T-cell (primary cell): ENCODE data around the gene TP53AIP1. TPM values are rescaled to one million over a fixed set of nuclear protein-coding genes. Genes with fewer than 3 reads are reported as not detected.

Experiments used
- ATAC-seq, 4 experiments: fragments of 200-7000 bp in 3 of 4; fragments of 150-1000 bp in 1 of 4; cut with Tn5 transposase; replicated peaks in 1 of 4; 1 replicate in 3 of 4; 2 replicates in 1 of 4; pipeline ENCODE4 v1.10.0; 2021; ENCODE audit warnings: moderate library complexity in 3 of 4, mild to moderate bottlenecking in 2 of 4, moderate number of reproducible peaks in 1 of 4
- CTCF ChIA-PET, 2 donors: fragments of 300-600 bp; sonication (Branson Sonifier 250); formaldehyde crosslinking; loops; one replicate each; lab custom pipeline; 2022; ENCODE audit warnings: antibody characterized with exemption in 2 of 2; lab: Charles Lee
- POLR2A ChIA-PET, 2 donors: fragments of 300-600 bp; sonication (Branson Sonifier 250); formaldehyde crosslinking; loops; one replicate each; lab custom pipeline; 2022; ENCODE audit warnings: antibody characterized with exemption in 2 of 2; lab: Charles Lee
- DNase-seq, 35 experiments: peaks; one replicate each; pipeline versions ENCODE4 v3.0.0 to v3.0.0-alpha.2; 2013 to 2023
- H3K27ac ChIP-seq: one replicate; pipeline ENCODE4 v1.5.1; 2013; ENCODE audit warnings: low read length
- H3K27me3 ChIP-seq, 2 experiments: replicated peaks in 1 of 2; 1 replicate in 1 of 2; 2 replicates in 1 of 2; pipeline versions ENCODE4 v1.6.1 to v1.7.0; 2013; ENCODE audit warnings: low read length in 1 of 2, mixed read lengths in 1 of 2; ENCODE audit not compliant: control insufficient read depth in 2 of 2, insufficient read depth in 2 of 2; ENCODE audit errors: extremely low read depth in 1 of 2
- H3K36me3 ChIP-seq, 2 donors: 1 replicate in 1 of 2; 2 replicates in 1 of 2; pipeline versions ENCODE4 v1.6.1 to v1.7.0; 2013; ENCODE audit warnings: low read length in 1 of 2; ENCODE audit not compliant: control insufficient read depth in 2 of 2, insufficient read depth in 1 of 2; ENCODE audit errors: extremely low read depth in 1 of 2
- H3K4me1 ChIP-seq, 2 experiments: 1 replicate in 1 of 2; 2 replicates in 1 of 2; pipeline versions ENCODE4 v1.6.1 to v1.7.0; 2013; ENCODE audit warnings: low read length in 2 of 2, mixed read lengths in 1 of 2; ENCODE audit not compliant: insufficient read depth in 2 of 2, control insufficient read depth in 1 of 2; ENCODE audit errors: extremely low read depth in 1 of 2
- H3K4me3 ChIP-seq, 2 donors: 1 replicate in 1 of 2; 2 replicates in 1 of 2; pipeline versions ENCODE4 v1.5.1 to v1.7.0; 2013; ENCODE audit warnings: mild to moderate bottlenecking in 2 of 2, low read length in 1 of 2, moderate library complexity in 1 of 2; ENCODE audit not compliant: control insufficient read depth in 1 of 2; ENCODE audit errors: extremely low read depth in 1 of 2
- H3K9me3 ChIP-seq: 2 replicates; pipeline ENCODE4 v1.7.0; 2013
- H3K27ac Mint-ChIP-seq, 2 donors: one replicate each; pipeline ENCODE4 v1.8.0; 2020 to 2021; ENCODE audit warnings: mild to moderate bottlenecking in 2 of 2, mixed read lengths in 2 of 2
- H3K27me3 Mint-ChIP-seq, 2 donors: one replicate each; pipeline ENCODE4 v1.8.0; 2021 to 2022; ENCODE audit warnings: mixed read lengths in 2 of 2
- H3K36me3 Mint-ChIP-seq: one replicate; pipeline ENCODE4 v1.8.0; 2021; ENCODE audit warnings: mixed read lengths
- H3K4me1 Mint-ChIP-seq, 3 donors: one replicate each; pipeline ENCODE4 v1.8.0; 2020 to 2022; ENCODE audit warnings: mixed read lengths in 3 of 3, mild to moderate bottlenecking in 1 of 3
- H3K4me3 Mint-ChIP-seq, 3 donors: one replicate each; pipeline ENCODE4 v1.8.0; 2020 to 2022; ENCODE audit warnings: mild to moderate bottlenecking in 3 of 3, mixed read lengths in 3 of 3, moderate library complexity in 3 of 3
- H3K9me3 Mint-ChIP-seq, 3 donors: one replicate each; pipeline ENCODE4 v1.8.0; 2020 to 2022; ENCODE audit warnings: mixed read lengths in 3 of 3
- WGBS: methylation state at CpG from one replicate; pipeline ENCODE4 v1.1.5; 2013; ENCODE audit warnings: missing lambda C conversion rate; ENCODE audit not compliant: insufficient coverage; 5-methylcytosine and 5-hydroxymethylcytosine counted together
- total RNA-seq, 35 experiments: library from RNA in 6 of 35; stranded (reverse) in 6 of 35; fragments of 120-200 nt in 1 of 35; gene quantifications; one replicate each; pipeline versions ENCODE4 v1.2.1 to v1.2.4 and lab custom pipeline; 2013 to 2026

The TP53AIP1 gene
- total RNA-seq, 5 donors from 2014 or later (not counting 1 experiment from before 2014, with no cell fraction given) = not detected

DNA sequence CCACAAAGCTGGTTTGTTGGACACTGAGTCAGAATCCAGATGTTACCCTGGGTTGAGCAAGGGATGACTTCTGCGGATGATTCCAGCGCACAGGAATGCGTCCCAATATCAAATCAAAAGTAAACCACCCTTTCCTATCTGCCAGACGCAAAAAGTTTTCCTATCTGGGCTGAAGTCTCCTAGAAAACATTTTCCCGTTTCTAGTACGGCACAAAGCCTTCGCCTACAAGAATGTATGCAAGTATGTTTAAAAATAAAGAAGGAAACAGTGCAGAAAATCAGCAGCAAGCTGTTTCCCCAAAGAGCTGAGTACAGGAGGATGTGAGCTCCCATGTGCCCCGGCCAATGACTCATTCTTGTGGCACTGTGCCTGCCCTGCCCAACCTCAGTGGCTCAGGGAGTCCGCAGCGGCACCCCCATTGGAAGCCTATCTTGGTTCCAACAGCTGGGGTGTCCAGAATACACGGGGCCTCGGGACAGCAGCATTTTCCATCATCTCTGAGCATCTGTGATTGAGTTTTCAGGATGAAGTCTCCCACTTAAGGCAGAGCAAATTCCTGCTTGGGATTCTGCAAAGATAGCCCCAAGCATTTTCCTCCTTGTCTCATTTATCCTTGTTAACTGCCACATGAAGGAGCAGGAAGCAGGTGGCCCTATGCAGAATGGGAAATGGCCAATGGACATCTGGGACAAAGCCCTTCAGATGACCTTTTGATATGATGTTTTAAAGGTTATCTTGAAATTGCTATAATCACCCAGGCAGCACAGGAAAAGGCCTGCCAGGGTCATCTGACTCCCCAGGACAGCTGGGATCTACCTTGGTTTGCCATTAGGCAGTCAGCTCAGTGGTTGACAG, 34.1 kb downstream of the TP53AIP1 start:
- Histone ChIP-seq H3K9me3 (no peaks in the 10 kb centered on the region), H3K4me3 (no peak overlapping the region), H3K36me3 (no peaks in the 10 kb centered on the region), H3K27ac (no peak overlapping the region), H3K27me3 (peaks cover 0 to 71% of the 10 kb centered on the region in 2 experiments), H3K4me1 (peaks cover 3 to 23% of the 10 kb centered on the region in 2 experiments)
- ChIA-PET POLR2A (no interaction called here), CTCF (no interaction called here)
- 26% methylated on average over 9 of the region's 12 CpGs for WGBS
- Mint-ChIP-seq H3K36me3 (no peaks in the 10 kb centered on the region), H3K4me3 (no peak overlapping the region), H3K27ac (no peak overlapping the region), H3K27me3 (peaks cover 27 to 54% of the 10 kb centered on the region in 2 donors), H3K4me1 (peaks cover 10 to 22% (median 18%) of the 10 kb centered on the region in 3 donors), H3K9me3 (no peaks in the 10 kb centered on the region)
- DNase-seq (peak in 1 of 35 experiments; percentile 23), ATAC-seq (no peak)

DNA sequence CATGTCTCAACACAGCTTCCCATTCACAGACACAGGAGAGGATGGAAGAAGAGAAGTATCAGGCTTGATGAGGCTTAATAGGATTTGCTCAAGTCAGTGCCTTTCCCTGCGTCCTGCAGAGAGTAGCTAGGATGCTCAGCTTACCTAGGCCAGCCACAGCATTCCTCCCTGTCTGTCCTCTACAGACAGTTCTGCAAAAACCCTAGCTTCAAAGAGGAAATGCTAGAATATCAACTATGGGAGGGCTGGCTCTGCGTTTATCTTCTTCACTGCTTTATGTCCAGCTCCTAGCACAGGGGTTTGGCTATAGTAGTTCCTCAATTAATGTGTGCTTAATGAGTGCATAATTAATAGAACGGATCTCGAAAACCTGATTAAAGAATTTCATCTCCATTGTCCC, 35.1 kb downstream of the TP53AIP1 start:
- Histone ChIP-seq H3K36me3 (no peaks in the 10 kb centered on the region), H3K4me3 (no peak overlapping the region), H3K9me3 (no peaks in the 10 kb centered on the region), H3K27me3 (peaks cover 0 to 65% of the 10 kb centered on the region in 2 experiments), H3K27ac (no peak overlapping the region), H3K4me1 (peaks cover 3 to 23% of the 10 kb centered on the region in 2 experiments)
- H3K36me3 Mint-ChIP-seq = no peaks in the 10 kb centered on the region
- ChIA-PET CTCF (interaction anchor here in 1 of 2 donors (1.1 to 1.7 kb wide), 3 partner anchors 15 to 22 kb away, joined by 3 to 4 read pairs (median 3); partner anchors contain the start of gene KCNJ5), POLR2A (interaction anchor here in 1 of 2 donors (0.6 to 0.7 kb wide), 2 partner anchors 307 to 693 kb away, joined by 3 read pairs; no protein-coding TSS in a partner anchor)
- peaks cover 10 to 27% (median 23%) of the 10 kb centered on the region in 3 donors for H3K4me1 Mint-ChIP-seq
- DNase-seq (no peak), ATAC-seq (no peak)
- 60% methylated on average over 1 of the region's 4 CpGs for WGBS
- no peak overlapping the region for H3K4me3 Mint-ChIP-seq
- H3K9me3 Mint-ChIP-seq = no peaks in the 10 kb centered on the region
- H3K27ac Mint-ChIP-seq = no peak overlapping the region
- peaks cover 28 to 48% of the 10 kb centered on the region in 2 donors for H3K27me3 Mint-ChIP-seq

DNA sequence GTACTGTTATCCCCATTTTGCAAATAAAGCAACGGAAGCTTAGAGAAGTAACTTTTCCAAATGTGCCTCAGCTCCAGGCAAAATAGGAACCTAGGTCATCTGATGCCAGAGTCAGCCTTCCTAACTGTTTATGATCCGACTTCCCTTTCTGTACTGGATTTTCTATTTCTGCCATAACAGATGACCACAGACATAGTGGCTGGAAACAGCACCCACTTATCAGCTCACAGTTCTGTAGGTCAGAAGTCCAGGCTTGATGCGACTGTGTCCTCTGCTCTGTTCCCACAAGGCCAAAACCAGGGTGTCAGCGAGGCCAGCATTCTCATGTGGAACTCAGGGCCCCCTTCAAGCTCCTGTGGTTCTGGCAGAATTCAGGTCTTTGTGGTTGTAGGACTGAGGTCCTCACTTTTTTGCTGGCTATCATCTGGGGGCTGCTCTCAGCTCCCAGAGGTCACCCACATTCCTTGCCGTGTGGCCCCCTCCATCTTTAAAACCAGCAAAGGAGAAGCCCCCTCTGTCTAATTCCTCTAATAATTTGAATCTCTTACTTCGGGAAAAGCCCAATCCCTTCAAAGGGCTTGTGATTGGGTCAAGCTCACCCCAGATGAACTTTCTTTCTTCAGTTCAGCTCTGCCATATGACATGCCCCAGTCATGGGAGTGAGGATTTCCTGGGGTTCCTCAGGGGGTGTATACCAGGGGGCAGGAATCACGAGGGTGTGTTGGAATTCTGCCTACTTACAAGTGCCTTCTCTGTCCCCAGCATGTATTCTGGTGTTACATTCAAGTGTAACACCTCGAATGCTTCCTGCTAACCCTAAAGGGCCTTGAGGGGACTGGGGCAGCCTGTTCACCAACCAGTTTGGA, 36.3 kb downstream of the TP53AIP1 start:
- Histone ChIP-seq H3K4me1 (peaks cover 3 to 23% of the 10 kb centered on the region in 2 experiments), H3K27ac (no peak overlapping the region), H3K36me3 (no peaks in the 10 kb centered on the region), H3K27me3 (peaks cover 0 to 56% of the 10 kb centered on the region in 2 experiments), H3K9me3 (no peaks in the 10 kb centered on the region), H3K4me3 (peak overlapping the region in 1 of 2 donors; percentile 57)
- Mint-ChIP-seq H3K27ac (no peak overlapping the region), H3K27me3 (peaks cover 28 to 42% of the 10 kb centered on the region in 2 donors), H3K9me3 (no peaks in the 10 kb centered on the region), H3K4me3 (peak overlapping the region; percentile 73 to 80 (median 78)), H3K4me1 (peaks cover 10 to 27% (median 23%) of the 10 kb centered on the region in 3 donors), H3K36me3 (no peaks in the 10 kb centered on the region)
- no peak for DNase-seq
- CTCF ChIA-PET = interaction anchor here (0.6 to 1.7 kb wide), 20 partner anchors 9 to 1535 kb away, joined by 3 to 7 read pairs (median 3); no protein-coding TSS in a partner anchor
- ATAC-seq = no peak
- POLR2A ChIA-PET = interaction anchor here in 1 of 2 donors (0.7 kb wide), 1 partner anchor 306 kb away, joined by 3 read pairs; no protein-coding TSS in a partner anchor
- 51% methylated on average over 6 of the region's 8 CpGs for WGBS

DNA sequence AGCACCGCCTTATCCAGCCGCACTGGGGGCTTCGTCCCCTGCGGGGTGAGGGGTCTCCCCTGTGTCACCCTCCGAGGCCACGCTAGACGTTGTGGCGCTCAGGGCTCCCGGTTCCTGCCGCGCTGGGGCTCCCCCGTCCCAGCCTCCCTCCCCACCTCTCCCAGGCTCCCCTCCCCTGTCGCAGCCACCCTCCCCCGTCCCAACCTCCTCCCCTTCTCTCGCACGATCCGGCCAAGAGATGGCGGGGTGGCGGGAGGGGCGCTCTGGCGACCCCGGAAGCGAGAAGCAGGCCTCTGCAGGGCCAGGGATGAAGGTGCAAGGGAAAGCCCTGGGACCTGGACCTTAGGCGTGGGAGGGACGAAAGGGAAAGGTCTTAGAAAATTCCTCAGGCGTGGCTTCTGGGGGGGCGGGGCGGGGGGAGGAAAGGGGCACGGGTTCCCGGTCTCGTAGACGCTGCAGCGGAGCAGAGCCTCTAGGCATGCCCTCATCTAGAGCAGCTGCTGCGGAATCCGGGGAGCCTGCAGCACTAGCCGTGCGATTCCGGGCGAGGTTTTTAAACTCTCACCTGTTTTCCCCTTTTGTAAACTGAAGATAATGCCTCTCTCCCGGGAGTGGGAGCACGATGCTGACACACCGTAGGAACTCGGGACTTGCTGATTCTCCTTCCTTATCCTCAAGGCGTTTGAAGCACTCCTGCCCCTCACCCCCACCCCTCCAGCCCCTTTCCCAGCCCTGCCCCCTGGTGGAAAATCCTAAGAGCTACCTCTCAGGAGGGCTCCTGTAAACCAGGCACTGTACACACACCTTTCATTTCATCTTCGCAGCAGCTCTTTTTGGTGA, 37.1 kb downstream of the TP53AIP1 start:
- ChIA-PET CTCF (interaction anchor here (0.6 to 1.7 kb wide), 21 partner anchors 10 to 1536 kb away, joined by 3 to 7 read pairs (median 3); no protein-coding TSS in a partner anchor), POLR2A (no interaction called here)
- Mint-ChIP-seq H3K4me1 (peaks cover 10 to 27% (median 23%) of the 10 kb centered on the region in 3 donors), H3K36me3 (no peaks in the 10 kb centered on the region), H3K9me3 (no peaks in the 10 kb centered on the region), H3K27me3 (peaks cover 28 to 35% of the 10 kb centered on the region in 2 donors), H3K27ac (no peak overlapping the region), H3K4me3 (peak overlapping the region; percentile 73 to 80 (median 78))
- DNase-seq (peak in 29 of 35 experiments; percentile 12 to 61 (median 30)), ATAC-seq (peak; percentile 69 to 83 (median 77))
- H3K36me3 ChIP-seq = no peaks in the 10 kb centered on the region
- H3K27me3 ChIP-seq = peaks cover 0 to 56% of the 10 kb centered on the region in 2 experiments
- H3K4me3 ChIP-seq = peak overlapping the region; percentile 29 to 57
- no peaks in the 10 kb centered on the region for H3K9me3 ChIP-seq
- peaks cover 3 to 23% of the 10 kb centered on the region in 2 experiments for H3K4me1 ChIP-seq
- H3K27ac ChIP-seq = no peak overlapping the region
- WGBS = under 1% methylated on average over 33 of the region's 45 CpGs

DNA sequence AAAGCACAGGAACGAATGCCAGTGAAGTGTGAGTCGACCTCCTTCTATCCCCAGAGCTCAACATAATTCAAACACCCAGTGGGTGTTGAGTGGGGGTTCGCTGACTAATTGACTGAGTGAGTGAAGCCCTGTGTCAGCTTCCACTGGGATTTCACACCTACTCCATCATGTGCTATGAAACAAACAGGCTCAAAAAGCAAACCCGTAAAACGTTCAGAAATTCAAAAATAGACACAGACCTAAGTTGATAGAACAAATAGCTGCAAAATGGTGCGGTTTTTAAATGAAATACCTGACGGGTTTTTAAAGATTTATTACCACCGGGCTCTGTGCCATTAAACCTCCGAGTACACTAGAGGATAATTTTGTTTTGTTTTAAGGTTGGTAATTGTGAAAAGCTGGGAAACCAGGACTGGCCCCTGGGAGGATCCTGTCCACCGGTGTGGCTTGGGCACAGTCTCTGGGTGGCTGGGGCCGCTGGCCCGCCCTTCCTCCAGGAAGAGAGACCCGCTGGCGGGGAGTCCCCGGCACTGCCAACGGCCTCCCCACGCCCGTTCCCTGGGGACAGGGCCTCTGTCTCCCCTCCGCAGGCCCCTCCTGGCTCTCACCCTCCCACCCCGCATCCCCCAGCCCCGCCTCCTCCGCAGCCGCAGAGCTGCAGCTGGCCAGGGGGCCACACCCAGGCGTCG, 37.9 kb downstream of the TP53AIP1 start:
- POLR2A ChIA-PET = no interaction called here
- 8% methylated on average over 14 of the region's 25 CpGs for WGBS
- H3K27ac Mint-ChIP-seq = no peak overlapping the region
- H3K36me3 Mint-ChIP-seq = no peaks in the 10 kb centered on the region
- CTCF ChIA-PET = interaction anchor here (0.6 to 1.3 kb wide), 4 partner anchors 54 to 1383 kb away, joined by 3 to 4 read pairs (median 3); no protein-coding TSS in a partner anchor
- peak overlapping the region; percentile 53 to 80 (median 73) for H3K4me3 Mint-ChIP-seq
- Histone ChIP-seq H3K27ac (no peak overlapping the region), H3K4me1 (peaks cover 3 to 23% of the 10 kb centered on the region in 2 experiments), H3K4me3 (peak overlapping the region; percentile 44 to 57), H3K9me3 (no peaks in the 10 kb centered on the region), H3K27me3 (peaks cover under 1 to 55% of the 10 kb centered on the region in 2 experiments), H3K36me3 (no peaks in the 10 kb centered on the region)
- peaks cover 25 to 28% of the 10 kb centered on the region in 2 donors for H3K27me3 Mint-ChIP-seq
- DNase-seq (peak in 2 of 35 experiments; percentile 7 to 17), ATAC-seq (peak in 3 of 4 experiments; percentile 11 to 42 (median 26))
- H3K9me3 Mint-ChIP-seq = no peaks in the 10 kb centered on the region
- peaks cover 10 to 27% (median 23%) of the 10 kb centered on the region in 3 donors for H3K4me1 Mint-ChIP-seq
